GM21360 (cell line): Measurements from ENCODE around the gene TAX1BP3.

Source experiments
- ATAC-seq: cut with Tn5 transposase; IDR thresholded peaks from one replicate; pipeline ENCODE4 v1.9.1; 2021; ENCODE audit warnings: mild to moderate bottlenecking, moderate library complexity; ENCODE audit not compliant: unreplicated experiment

Gene TAX1BP3

DNA sequence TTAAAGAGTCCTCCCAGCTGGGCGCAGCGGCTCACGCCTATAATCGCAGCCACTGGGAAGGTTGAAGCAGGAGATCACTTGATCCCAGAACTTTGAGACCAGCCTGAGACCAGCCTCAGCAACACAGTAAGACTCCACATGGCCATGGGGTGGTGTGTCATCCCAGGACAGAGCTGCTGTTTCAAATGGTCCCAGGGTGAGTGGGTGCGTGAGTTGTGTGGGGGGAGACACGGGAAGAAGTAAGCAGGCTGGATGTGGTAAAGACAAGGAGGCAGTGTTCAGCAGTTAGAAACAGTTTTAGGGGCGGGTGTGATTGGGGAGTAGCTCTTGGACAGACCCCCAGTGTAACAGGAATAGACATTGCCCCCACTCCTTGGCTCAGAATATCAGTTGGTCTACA is 36.1 kb downstream of the TAX1BP3 start:
- ATAC-seq: no peak

DNA sequence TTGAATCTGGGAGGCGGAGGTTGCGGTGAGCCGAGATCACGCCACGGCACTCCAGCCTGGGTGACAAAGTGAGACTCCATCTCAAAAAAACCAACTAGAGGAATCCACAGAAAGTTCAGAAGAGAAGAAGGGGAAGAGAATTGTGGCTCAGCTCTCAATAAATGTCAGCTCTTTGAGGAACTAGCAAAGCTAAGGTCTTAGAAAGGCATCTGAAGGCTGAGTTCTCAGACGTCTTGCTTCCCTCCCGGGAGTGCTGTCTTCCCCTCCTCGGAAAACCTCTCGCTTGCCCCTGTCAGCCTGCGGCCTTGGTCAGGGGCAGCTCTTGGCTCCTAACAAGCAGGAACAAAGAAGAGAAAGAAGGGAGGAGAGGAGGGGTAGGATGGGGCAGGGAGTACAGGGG is 37.6 kb downstream of the TAX1BP3 start:
- no peak for ATAC-seq

DNA sequence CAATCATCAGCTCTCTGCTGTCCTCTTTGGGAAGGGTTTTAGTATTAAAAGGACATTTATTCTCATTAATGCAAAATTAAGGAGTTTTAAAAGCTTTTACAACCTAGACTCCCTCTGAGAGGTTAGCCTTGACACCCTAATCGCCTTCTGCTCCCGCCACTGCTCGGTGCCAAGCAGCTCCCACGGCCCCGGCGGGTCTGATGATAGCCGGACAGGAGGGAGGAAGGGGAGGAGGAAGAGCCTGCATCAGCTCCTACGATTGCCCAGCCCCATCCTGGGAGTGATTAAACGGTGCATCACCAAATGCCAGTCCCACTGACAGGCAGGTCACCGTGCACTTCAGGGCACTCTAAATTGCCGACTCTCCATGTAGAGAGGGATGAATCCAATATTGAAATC is 40.6 kb downstream of the TAX1BP3 start:
- ATAC-seq: no peak

DNA sequence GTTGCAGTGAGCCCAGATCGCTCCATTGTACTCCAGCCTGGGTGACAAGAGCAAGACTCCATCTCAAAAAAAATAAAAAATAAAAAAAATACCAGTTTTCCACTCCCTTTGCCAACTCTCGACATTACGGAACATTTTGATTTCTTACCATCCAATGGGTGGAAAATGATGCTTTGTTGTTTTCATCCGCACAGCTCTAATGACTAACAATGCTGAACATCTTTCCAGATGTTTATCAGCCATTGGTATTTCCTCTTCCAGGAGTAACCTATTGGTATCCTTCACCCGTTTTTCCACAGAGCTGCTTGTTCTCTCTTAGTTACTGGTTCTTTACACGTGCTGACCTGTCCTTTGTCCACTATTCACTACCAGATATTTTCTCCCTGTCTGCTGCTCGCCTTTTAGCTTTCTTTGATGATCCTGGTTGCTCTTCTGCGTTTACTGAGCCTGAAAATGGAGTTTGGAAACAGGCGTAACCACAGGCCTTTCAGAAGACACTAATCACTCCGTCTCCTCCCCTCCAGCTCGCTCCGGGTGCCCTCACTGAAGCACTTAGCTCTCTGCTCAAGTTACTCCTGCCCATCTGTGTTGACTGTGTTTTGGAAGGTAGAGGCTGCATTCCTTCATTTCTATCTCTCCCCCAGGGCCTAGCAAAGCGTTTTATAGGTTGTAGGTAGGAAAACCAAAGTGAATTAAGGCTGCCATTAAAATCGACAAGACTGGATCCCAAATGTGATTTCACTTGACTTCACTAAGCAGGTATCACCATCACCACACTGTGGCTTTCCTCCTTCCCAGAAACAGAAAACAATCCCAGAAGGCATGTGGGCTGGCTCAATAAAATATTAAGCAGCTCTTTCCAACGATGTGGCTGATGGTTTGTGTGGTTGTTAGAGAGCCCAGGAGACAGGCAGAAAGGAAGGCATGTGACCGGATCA is 41.3 kb downstream of the TAX1BP3 start:
- no peak for ATAC-seq

DNA sequence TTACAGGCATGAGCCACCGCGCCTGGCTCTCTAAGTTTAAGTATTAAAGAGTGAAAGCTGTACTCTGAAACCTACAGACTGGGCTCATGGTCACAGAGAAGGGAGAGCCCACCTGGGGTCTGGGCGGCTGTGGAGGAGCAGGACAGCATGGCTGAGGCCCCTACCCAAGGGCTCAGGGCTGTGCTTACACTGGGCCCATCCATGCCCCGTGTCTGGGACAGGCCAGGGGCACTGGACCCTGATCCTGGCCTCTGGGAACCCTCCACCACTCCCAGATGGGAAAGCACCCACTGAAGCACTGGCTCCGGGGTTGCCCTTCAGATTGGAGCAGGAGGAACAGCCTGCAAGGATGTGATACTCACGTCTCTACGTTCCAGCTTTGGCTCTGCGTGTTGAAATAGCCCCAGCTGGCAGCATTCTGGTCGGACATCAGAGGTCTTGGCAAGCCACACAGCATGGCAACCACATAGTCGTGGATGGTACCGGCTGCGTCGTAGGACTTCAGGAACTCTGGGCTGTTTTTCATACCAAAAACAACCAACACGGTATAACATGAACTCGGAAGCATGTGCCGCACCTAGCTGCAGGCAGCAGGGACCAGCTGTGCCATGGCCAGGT is 45.3 kb downstream of the TAX1BP3 start:
- no peak for ATAC-seq

DNA sequence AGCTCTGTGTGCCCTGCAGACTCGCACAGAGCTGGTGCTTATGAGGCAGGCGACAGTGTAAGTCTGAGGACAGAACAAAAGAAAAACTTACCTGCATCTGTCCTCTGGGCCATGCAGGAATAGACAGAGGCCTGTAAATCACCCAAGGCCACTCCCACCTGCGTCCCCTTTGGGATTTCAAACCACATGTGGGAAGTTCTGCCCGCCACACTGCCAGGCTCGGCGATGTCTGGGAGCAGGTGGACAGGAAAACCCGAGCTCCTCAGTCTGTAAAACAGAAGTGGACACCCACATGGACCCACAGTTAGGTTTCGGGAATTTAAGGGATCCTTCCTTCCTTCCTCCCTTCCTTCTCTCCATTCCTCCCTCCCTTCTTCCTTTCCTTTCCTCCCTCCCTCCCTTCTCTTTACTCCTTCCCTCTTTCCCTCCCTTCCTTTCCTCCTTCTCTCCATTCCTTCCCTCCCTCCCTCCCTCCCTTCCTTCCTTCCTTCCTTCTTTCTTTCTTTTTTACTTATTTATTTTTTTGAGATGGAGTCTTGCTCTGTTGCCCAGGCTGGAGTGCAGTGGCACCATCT is 47.1 kb downstream of the TAX1BP3 start:
- no peak for ATAC-seq

DNA sequence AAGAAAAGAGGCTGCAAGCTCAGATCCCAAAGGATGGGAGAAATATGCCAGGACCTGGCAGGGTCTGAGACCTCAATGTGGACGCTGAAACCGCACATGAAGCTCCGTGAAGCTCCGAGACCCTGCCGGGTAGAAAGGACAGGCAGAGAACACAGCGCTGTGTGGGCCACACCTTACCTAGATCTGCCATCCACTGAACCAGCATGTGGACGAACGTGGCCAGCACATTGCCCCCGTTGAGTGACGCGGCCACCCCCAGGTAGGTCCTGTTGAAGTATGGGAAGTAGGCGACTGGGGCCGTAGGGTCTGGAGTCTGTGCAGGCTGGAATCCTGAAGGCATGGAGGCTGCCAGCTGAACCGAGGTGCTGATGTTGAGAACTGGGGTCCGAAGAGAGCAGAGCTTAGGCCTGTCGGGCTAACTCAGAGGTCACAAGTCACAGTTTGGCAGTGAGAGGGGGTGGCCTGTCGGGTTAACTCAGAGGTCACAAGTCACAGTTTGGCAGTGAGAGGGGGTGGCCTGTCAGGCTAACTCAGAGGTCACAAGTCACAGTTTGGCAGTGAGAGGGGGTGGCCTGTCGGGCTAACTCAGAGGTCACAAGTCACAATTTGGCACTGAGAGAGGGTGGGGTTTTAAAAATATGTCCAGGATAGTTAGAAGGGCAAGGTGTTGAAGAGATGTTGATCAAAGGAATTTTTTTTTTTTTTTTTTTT is 53.1 kb downstream of the TAX1BP3 start:
- ATAC-seq: no peak

DNA sequence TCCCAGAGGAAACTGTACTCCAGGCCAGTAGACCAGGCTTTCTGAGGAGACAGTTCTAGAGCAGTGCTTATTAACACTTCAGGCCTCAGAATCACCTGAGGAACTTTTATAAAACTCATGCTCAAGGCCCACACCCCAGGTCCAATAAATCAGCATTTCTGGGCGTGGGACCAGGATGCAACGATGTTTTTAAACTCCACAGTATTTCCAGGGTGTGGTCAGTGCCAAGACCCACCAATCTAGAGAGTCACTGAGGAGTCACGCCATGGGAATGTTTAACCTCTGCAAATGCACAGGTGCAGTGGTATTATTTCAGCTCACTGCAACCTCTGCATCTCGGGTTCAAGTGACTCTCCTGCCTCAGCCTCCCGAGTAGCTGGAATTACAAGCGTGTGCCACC is 55.3 kb downstream of the TAX1BP3 start:
- no peak for ATAC-seq
